Cardiac septum (tissue), 1 donor: ENCODE data around the gene LHX2. TPM values are rescaled to one million over a fixed set of nuclear protein-coding genes. Genes with fewer than 3 reads are reported as not detected.

Experiments used
- DNase-seq: peaks from one replicate; pipeline ENCODE4 v3.0.0-alpha.2; 2020; ENCODE audit warnings: low spot score
- intact Hi-C: fragments of 100-400 bp; cut with DNase I; formaldehyde crosslinking; loops from one replicate; pipeline ENCODE4 v1.14.0; 2022
- total RNA-seq: library from RNA; stranded (reverse); fragmentation: NEBNext Ultra II Directional; extraction: Animal tissue kit (Norgen Biotek cat#: 25700); gene quantifications from one replicate; pipeline ENCODE4 v1.2.1, GENCODE V29; 2021
- donor health status: DM: no; HTN: no; CAD: no.

LHX2 gene
- total RNA-seq, 1 donor from 2014 or later: 0.19 TPM

- intact Hi-C loops: loop anchor here (10.0 kb wide), 1 partner anchor 320 kb away; no protein-coding TSS in a partner anchor
- no peak for DNase-seq
These were observed 33.7 kb downstream of the LHX2 start for GRCh38 chr9:124045076-124045829.

- intact Hi-C loops: loop anchor here (10.0 kb wide), 1 partner anchor 321 kb away; no protein-coding TSS in a partner anchor
- DNase-seq: no peak
These were observed 34.2 kb downstream of the LHX2 start for GRCh38 chr9:124045830-124046177.

DNA sequence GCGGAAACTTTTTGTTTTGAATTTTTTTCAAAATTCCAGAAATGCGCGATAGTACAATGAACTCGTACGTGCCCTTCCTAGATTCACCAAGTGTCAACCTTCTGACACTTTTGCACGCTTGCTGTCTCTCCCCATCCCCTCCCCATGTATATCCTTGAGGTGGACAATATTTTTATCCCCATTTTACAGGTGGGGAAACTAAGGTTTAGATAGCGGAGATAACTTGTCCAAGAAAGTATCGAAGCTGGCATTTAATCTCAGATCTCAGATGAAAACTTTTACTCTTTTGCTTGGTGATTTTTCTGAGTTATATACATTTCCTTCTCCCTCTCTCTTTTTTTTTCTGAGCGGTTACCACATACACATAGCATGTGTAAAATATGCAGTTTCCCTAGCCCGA lies 34.6 kb downstream of the LHX2 start:
- no peak for DNase-seq
- intact Hi-C loops: loop anchor here (10.0 kb wide), 1 partner anchor 321 kb away; no protein-coding TSS in a partner anchor

- DNase-seq: no peak
- intact Hi-C loops: loop anchor here (10.0 kb wide), 1 partner anchor 322 kb away; no protein-coding TSS in a partner anchor
These were observed 35.7 kb downstream of the LHX2 start for GRCh38 chr9:124047251-124047672.

- intact Hi-C loops: no loop called here
- no peak for DNase-seq
These were observed 39.4 kb downstream of the LHX2 start for GRCh38 chr9:124050955-124051354.

DNA sequence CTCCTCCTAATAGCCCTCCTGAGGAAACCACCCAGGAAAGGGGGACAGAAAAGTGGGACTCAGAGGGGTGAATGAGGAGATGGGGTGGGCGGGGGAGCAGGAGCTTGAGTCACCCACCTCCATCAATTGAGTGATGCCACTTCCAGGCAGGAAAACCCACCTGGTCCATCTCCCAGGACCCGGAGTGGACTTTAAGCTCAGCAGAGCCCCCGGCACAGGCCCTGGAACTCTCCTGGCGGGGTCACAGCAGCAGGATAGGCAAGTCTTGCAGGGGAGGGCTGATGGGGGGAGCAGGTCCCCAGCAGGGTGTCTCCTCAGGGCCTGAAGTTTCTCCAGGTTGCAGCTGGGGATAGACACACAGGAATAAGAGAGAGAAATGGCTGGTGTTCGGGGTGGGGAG lies 40.8 kb downstream of the LHX2 start:
- intact Hi-C loops: no loop called here
- DNase-seq: no peak

GRCh38 chr9:124054582-124055227 lies 43.1 kb downstream of the LHX2 start:
- no peak for DNase-seq
- intact Hi-C loops: no loop called here

DNA sequence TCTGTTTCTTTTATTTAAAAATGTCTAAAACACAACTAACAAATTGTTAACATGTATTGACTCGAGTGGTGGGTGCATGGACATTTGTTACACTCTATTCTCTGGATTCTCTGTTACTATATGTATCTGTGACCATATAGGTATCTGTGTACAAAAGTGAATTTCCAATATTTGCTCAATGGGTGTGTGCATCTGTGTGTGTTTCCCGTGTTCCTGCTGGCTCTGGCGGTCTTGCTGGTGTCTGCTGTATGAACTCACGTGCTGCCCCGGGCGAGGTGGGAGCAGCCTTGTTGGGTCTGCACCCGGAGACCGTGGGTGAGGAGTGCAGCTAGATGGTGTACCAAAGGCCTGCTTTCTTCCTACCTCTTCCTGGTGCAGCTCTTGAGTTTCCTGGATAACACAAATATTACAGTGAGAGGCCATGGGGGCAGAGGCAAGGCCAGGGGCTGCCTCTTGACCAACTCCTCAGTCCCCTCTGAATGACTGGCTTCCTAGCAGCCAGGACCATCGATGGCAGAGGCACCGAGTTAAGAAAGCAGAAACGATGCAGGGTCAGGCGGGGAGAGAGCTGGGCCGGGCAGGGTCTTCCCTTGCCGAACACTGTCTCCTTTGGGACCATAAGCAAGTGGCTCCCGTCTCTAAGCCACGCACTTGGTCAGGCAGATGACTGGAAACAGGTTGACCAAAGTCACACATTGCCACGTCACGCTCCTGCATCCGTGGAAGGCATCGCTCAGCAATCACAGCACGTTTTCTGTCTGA lies 49.5 kb downstream of the LHX2 start:
- no peak for DNase-seq
- intact Hi-C loops: no loop called here

DNA sequence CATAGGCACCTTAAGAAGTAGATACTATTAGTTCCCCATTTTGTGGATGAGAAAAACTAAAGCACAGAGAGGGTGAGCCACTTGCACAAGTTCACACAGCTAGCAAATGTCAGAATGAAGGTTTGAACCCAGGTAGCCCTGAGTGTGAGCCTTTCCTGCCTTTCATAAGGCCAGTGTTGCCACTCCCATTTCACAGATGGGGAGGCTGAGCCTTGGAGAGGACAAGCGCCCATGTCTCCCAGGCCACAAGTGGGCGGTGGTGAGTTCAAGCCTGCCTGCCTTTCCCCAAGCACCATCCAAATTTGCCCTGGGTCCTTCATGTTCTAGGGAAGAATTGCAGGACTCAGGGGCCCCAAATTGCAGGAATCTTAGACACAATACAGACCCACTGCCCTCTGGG lies 50.6 kb downstream of the LHX2 start:
- intact Hi-C loops: no loop called here
- no peak for DNase-seq

DNA sequence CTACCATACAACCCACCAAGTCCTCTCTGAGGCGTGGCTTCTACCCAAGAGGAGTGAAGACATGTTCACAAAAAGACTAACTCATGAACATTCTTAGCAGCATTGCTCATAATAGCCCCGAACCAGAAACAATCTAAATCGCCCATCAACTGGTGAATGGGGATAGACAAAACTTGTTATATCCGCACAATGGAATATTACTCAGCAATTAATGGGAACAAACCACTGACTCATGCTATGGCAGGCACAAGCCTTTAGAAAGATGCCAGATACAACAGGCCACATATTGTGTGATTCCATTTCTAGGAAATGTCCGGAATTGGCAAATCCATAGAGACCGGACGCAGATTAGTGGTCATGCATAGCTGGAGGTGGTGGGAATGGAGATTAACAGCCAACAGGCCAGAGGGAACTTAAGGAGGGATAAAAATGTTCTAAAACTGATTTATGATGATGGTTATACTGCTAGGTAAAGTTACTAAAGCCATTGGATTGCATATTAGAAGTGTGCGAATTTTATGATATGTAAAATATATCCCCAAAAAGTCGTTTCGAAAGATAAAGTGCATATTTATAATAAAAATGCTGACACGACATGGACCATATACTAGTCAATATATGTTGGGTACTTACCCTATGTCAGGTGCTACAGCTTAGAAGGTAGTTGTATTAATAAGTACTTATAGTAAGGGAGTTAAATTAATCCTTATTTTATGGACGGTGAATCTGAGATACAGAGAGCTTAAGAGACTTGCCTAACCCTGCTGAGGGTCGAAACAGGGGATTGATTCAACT lies 55.4 kb downstream of the LHX2 start:
- no peak for DNase-seq
- intact Hi-C loops: no loop called here

DNA sequence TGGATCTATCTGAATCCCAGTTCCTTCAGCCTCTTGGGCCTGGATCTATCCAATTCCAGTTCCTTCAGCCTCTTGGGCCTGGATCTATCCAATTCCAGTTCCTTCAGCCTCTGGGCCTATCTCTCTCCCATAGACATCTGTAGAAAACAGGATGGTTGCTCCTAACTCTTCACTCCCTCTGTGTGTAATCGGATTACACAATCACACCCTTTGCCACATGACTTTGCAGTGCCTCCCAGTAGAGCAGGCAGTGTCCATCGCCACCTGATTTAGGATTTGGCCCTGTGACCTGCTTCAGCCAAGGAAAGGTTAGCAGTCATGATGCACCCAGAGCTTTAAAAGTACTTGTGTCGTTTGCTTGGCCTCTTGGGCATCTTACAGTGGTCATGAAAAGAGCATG lies 56.7 kb downstream of the LHX2 start:
- intact Hi-C loops: no loop called here

GRCh38 chr9:124074746-124075145 lies 63.2 kb downstream of the LHX2 start:
- intact Hi-C loops: no loop called here
- no peak for DNase-seq

More for the DNA sequence above, 56.7 kb downstream of the LHX2 start:
- no peak for DNase-seq

DNA sequence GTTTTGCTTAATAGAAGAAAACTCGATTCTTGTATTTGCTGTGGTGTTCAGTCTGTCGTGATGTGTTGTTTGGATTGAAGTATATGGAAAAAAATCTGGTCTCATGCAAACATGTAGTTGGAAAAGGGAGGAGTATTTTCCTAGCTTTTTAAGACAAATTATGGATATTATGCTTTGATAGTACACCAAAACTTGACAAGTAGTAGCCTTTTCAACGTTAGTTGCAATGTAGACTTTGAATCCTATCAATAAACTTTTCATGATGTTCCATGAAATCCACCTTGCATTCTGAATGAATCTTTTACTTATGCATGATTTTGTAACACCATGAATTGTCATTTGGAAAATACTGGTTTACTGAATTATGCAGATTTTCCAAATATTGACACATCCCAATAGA lies 64.2 kb downstream of the LHX2 start:
- no peak for DNase-seq
- intact Hi-C loops: no loop called here

DNA sequence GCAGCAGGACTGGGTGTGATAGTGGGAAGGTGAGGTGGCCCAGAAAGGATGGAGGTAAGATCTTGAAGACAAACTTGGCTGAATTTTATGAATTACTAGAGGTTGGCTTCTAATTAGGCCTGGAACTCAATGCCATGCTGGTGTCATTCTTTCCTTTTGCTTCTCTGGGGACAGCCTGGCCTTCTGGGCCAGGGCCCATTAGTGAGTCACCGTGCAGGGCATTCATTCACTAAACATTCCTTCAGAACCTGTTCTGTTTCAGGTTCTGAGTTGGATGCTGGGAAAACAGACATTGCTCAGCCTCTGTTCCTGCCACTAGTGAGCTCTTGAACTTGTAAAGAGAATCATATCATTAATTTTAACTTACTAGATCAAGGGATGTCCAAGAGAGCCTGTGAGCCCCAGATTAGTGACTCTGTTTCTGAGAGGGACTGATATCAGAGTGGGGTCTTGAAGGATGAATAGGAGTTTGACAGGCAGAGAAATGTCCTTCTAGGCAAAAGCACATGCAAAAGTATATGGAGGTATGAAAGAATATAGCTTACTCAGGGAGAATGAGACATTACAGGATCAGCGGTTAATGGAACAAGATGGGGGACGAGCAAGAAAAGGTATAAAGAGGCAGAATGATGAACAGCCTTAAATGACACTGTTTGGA lies 66.5 kb downstream of the LHX2 start:
- intact Hi-C loops: no loop called here
- DNase-seq: no peak

DNA sequence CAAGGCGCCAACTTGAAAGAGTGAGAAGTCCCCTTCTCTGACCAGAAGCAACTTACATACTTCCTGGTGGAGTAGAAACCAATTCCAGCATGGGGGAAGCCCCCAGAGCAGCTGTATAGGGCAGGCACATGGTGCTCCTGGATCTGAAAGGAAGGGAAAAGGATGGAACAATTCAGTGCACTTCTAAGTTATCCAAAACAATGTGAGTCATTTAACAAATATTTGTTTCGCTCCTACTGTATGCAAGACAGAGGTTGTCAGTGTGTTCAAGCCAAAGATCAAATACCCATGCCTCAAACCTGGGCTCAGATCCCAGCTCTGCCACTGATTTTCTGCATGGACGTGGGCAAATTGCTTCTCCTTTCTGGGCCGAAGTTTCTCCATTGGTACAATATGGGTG lies 67.1 kb downstream of the LHX2 start:
- intact Hi-C loops: no loop called here

DNA sequence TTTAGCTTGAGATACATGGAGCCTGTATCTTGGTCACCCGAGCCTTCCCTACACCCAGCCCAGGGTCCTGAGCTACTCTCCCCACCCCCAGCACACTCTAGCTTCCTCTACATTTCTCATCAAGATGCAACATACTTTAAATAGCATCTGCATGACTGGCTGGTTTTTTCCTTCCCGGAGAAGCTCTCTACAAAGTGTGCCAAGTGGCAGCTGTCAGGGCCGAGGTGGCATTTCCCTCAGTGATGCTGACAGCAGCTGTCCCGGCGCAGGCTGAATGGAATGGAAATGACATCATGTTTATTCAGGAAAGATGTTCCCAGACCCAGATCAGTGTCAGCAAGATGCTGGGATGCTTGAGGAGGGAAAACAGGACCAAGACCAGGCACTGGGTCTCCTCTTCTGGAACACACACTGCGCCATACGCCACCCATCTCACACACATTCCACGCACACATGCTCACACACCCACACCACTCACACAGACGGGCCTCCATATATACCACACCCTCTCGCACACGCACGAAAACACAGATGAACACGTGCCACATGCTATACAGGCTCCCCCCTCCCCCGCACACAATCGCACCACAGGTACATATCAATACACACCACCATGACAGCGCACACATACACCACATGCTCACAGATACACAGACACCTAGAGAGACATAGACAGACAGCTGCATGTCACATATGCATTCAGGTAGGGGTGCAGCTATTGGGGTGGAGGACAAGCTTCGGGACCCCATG lies 67.8 kb downstream of the LHX2 start:
- DNase-seq: no peak
- intact Hi-C loops: no loop called here

More for the DNA sequence above, 67.1 kb downstream of the LHX2 start:
- no peak for DNase-seq

- intact Hi-C loops: no loop called here
- DNase-seq: no peak
These were observed 71.1 kb downstream of the LHX2 start for GRCh38 chr9:124082622-124083021.
